Measurements from ENCODE around the gene UBE3B.

GRCh38 chr12:109460538-109460937 lies 16.9 kb upstream of the UBE3B start:
- no peak for TF ChIP-seq CTCF (IDR thresholded peaks at IDR 0.05; ENCODE audit: low read depth, low read length, poor library complexity, severe bottlenecking)
- no peak for TF ChIP-seq EZH2phosphoT487 (IDR thresholded peaks at IDR 0.05; ENCODE audit: borderline replicate concordance, low read length)

All from DOHH2 (cell line).